ENCODE results near the gene EFHC2.

DNA sequence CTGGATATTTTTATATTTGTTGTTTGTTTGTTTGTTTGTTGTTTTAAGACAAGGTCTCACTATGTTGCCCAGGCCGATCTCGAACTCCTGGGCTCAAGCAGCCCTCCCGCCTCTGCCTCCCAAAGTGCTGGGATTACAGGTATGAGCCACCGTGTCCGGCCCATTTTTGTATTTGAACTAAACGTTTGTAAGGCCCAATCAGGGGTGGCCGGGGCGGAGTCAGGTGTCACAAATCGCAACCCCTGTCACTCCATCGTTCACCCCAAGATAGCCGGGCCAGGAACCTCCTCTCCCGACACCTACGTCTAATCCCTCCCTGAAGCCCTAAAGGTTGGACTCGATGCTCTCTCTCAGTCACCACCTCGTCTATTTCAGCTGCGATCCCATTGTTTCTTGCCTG is 722 bp upstream of the EFHC2 start:
- TF ChIP-seq, protein P1, sequence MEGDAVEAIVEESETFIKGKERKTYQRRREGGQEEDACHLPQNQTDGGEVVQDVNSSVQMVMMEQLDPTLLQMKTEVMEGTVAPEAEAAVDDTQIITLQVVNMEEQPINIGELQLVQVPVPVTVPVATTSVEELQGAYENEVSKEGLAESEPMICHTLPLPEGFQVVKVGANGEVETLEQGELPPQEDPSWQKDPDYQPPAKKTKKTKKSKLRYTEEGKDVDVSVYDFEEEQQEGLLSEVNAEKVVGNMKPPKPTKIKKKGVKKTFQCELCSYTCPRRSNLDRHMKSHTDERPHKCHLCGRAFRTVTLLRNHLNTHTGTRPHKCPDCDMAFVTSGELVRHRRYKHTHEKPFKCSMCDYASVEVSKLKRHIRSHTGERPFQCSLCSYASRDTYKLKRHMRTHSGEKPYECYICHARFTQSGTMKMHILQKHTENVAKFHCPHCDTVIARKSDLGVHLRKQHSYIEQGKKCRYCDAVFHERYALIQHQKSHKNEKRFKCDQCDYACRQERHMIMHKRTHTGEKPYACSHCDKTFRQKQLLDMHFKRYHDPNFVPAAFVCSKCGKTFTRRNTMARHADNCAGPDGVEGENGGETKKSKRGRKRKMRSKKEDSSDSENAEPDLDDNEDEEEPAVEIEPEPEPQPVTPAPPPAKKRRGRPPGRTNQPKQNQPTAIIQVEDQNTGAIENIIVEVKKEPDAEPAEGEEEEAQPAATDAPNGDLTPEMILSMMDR (IDR thresholded peaks at IDR 0.05; ENCODE audit: insufficient read depth, low read depth, low read length): no peak
- no peak for TF ChIP-seq EZH2 (IDR thresholded peaks at IDR 0.05; ENCODE audit: insufficient read depth, low read length)

Measured in astrocyte (in vitro differentiated cells and primary cell).